Stimulated activated CD4-positive, alpha-beta T cell treated with anti-CD3 and anti-CD28 coated beads, Interleukin-2, amount 100 ng/mL, for 4 hours (primary cell): ENCODE data around the gene GJA3.
A peak's percentile ranks its signal among the peaks of the same experiment; 100 is the strongest.
"Not testable (repeated sequence)": the region's sequence is repeated elsewhere in the genome, so short reads cannot be mapped to it uniquely, and the experiment has no call there.

Experiments used
- DNase-seq: peaks from one replicate; pipeline ENCODE4 v3.0.0-alpha.2; 2020; ENCODE audit warnings: low read depth

GJA3 gene

DNA sequence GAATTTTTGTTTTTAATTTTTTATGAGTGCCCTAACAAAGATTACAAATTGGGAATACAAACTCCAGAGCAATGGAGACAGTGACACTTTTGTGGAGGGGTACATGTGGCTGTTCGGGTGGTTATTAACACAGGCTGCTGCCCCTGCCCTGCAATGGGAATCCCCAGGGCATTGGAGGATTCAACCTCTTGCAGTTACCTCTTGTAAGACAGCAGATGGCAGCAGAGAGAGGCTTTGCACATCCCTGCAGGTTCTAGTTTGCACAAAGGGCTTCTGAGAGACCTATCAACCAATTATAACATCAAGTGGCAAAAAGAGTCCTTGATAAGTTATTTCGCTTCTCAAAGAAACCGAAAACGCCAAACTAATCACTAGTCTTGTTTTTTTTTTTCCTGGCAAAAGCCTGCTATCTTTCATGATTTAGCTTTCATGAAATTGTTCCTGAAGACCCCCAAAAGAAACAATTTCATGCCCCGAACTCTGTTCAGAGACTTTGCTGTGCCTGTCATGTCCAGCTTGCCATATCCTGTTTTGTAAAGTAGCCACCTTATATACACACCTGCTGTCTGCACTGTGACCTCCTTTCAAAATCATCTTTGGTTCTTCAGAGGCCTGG lies 21.5 kb upstream of the GJA3 start:
- peak; percentile 39 for DNase-seq

GRCh38 chr13:20181188-20181587 lies 20.3 kb upstream of the GJA3 start:
- no peak for DNase-seq

GRCh38 chr13:20178156-20178555 lies 17.3 kb upstream of the GJA3 start:
- DNase-seq, result no peak

DNA sequence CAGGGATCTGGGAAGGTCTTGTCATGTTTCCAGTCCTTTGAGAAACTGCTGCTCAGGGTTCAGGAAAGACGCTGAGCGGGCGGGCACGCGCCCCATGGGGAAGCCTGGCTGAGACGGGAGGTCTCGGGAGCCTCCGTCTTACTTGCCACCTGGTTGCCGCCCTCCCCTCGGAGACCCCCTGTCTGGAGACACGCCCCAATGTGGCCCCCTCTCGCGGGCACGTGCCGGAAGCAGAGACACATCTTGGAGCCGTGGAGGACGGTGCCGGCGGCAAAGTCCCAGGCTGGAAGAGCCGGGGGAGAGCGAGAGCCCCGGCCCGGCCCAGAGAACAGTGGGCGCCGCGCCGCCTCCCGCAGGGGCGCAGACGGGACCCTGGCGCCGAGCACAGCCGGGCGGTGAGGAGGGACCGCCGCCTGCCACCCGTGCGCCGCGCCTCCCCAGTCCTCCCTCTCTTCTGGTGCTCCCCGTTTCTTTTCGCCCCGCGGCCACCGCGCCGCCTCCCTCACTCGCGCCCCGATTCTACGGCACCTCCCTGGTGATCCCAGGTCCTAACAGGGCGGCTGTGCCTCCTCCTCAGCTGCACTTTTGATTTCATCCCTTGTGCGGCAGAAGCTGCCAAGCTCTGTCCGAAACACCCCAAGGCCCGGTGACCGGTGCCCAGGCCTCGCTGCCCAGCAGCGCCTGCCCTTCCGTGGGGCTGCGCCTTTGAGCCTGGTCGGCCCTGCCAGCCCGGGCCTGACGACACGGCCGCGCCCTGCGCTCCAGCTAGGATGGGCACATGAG lies 16.4 kb upstream of the GJA3 start:
- no peak for DNase-seq

DNA sequence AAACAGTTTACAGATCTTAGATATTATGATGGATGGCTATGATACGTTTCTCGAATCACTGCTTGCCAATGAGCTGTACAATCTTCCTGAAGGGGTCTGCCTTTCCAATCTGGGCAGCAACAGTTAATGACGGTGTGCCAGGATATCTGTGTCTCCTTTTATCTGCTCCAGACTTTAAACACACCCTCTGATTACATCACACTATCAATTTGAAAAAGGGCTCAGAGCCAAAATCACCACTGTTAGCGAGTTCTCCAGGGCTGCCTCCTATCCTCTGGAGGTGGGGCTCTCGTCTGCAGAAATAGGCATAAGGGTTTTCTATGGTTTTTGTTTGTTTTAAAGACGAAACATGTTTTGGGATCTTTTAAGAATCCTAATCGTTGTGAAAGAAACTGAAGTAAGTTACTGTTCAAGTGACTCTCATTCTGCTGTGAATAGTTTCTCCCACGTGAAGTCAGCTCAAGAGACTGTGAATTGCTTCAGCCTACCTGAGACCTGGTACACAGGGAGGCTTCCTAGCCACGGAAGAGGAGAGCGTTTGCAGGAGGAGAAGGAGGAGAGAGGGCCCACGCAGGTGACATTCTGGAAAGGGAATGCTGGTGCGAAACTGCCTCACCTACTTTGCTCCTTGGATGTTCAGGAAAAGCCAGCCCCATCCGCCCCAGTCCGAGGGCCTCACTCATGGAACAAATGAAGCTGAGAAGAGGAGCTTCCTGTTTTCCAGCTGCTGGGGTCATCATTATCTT lies 15.2 kb upstream of the GJA3 start:
- DNase-seq, result no peak

DNA sequence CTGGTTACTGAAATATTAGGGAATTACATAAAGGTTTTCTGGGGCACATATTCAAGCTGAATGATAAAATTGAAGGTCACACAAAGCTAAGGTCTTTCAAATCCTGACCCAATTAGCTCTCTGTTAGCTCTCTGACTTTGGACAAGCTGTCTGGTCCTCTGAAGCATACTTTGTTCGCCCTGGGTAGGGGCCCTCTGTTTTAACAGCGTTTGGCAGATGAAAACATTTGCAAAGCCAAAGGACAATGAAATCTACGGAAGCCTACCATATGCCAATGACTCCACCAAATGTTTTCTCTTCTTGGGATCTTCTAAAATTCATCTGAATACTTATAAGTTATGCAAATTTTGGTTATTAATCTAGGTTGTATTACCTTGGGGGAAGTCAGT lies 14.5 kb upstream of the GJA3 start:
- no peak for DNase-seq

DNA sequence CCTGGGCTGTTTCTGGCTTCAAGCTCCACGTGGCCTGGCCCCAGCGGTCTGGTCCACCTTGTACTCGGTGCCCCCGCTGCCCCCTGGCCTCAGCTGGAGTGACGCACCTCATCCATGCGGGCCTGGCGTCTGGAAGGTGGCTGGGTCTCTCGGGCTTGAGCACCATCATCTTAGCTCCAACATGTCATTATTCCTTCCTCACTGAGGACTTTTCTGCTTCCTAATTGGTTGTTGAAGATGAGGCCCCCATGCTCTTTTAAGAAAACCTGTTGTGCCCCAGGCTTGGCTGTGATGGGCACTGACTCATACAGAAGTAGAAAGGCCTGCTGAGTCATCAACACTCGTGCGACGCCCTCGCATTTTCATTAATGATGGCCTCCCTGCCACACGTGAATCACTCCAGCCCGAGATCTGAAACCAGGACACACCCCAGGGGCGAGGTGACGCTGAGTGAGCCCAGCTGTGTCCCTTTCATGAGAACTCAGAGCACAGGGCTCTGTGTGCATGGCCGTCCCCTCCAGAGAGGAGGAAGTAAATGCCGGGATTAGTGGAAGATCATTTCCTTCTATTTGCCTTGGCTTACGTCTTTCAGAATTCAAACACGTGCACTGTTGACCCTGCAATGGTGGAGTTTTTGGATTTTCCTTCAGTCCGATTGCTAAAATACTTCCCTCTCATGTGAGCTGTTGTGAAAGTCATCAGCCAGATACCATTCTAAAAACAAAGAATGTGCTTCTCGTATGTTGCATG lies 14.0 kb upstream of the GJA3 start:
- DNase-seq, result peak; percentile 77

- no peak for DNase-seq
These were observed 12.4 kb upstream of the GJA3 start for GRCh38 chr13:20173116-20173746.

DNA sequence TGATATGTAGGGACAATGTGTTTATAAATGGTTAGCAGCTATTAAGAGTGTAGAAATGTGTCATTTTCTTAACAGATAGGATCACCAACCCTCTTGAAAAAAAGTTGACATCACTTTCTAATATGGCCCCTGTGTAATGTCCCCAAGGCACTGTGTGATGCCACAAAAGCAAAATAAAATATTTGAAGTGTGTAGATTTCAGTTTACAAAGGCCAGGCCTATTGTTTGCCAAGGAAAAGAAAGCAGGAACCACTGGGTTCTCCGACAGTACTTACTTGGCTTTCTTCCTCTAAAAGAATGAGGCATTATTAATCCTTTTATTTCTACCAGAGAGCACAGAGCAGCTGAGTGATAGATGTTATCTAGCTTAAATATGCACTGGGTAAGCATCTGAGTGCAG lies 10.5 kb upstream of the GJA3 start:
- no peak for DNase-seq

GRCh38 chr13:20170921-20171320 lies 10.1 kb upstream of the GJA3 start:
- no peak for DNase-seq

GRCh38 chr13:20168396-20168795 lies 7.5 kb upstream of the GJA3 start:
- no peak for DNase-seq

- DNase-seq, result no peak
These were observed 4.8 kb upstream of the GJA3 start for GRCh38 chr13:20165417-20166257.

- no peak for DNase-seq
These were observed 1.1 kb upstream of the GJA3 start for GRCh38 chr13:20161951-20162300.

DNA sequence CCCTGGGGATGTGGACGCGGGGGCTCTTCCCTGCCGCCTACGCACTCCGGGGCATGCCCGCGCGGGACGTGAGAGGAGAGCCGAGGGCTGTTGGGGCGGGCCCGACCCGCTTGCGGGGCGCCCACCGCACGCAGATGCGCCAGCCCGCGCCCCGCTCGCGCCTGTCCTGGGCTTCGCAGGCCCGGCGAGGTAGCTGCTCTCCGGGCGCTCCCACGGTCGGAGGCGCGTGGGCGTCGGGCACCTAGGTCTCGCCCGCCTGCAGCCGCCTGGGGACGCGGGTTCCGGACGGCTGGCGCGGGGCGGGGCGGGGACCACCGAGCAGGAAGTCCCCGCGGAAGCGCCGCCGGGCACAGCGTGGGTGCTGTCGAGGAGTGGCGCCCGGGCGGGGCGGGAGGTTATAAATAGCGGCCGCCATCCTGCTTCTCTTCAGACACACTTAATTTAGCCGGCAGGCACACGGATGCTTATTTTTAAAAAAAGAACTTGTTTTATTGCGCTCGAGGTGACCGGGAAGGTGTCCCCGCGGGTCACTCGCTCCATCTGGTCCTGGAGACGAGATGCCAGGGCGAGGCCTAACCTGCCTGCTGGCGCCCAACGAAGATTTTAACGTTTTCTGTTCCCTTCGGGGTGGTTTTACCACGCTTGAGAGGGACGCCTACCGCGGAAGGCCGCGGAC lies 561 bp upstream of the GJA3 start:
- peak; percentile 42 for DNase-seq

DNA sequence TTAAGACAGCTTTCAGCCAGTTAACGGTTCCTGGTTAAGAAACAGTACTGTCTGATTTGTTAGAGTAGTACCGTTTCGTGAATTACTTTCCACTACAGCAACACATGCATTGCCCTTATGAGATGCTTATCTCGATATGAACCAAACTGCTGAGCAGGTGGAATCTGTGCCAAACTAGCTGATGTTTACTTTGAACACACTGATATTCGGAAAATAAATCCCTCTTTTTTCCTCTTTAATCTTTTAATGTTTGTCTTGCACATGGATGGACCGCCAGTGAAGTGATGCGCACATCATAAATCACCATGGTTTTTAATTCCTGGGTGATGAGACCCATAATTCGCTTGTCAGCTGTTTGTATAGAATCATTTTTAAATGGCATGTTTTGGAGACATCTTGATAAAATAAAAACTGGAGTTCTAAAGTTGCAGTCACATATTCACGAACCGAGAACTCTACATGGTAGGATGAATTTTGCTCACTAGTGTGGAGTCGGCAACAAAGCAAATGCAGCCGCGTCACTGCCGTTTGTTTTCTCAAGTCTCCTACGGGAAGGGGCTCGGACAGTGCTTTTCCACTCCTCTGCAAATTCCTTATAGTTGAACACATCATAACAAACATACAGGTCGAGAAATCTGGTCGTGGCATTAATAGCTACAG lies 1.1 kb downstream of the GJA3 start:
- DNase-seq, result no peak

GRCh38 chr13:20157151-20157796 lies 3.6 kb downstream of the GJA3 start:
- DNase-seq, result no peak

GRCh38 chr13:20156702-20157101 lies 4.2 kb downstream of the GJA3 start:
- DNase-seq, result no peak

DNA sequence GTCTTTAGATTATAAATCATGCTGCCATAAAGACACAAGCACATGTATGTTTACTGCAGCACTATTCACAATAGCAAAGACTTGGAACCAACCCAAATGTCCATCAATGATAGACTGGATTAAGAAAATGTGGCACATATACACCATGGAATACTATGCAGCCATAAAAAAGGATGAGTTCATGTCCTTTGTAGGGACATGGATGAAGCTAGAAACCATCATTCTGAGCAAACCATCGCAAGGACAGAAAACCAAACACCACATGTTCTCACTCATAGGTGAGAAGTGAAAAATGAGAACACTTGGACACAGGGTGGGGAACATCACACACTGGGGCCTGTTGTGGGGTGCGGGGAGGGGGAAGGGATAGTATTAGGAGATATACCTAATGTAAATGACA lies 7.6 kb downstream of the GJA3 start:
- not testable (repeated sequence) for DNase-seq

DNA sequence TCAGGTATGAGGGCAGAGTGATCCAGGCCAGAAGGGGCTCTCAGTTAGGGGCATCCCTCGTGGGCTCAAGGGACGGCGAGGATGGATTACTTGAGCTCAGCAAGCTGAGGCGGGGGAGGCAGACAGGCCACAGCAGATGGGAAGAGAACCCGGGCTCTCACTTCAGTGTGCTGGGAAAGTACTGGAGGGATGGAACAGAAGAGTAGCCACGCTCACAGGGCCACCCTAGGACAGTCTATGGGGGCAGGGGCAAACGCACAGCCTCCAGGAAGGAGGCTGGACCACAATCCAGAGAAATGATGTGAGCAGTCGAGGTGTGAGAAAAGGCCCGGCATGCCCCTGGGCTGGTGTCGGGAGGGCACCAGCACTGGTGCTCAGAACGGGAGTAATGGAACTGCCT lies 9.2 kb downstream of the GJA3 start:
- DNase-seq, result no peak

- no peak for DNase-seq
These were observed 9.8 kb downstream of the GJA3 start for GRCh38 chr13:20151016-20151415.
